ENCODE results near the gene CD3D.

CD3D gene

DNA sequence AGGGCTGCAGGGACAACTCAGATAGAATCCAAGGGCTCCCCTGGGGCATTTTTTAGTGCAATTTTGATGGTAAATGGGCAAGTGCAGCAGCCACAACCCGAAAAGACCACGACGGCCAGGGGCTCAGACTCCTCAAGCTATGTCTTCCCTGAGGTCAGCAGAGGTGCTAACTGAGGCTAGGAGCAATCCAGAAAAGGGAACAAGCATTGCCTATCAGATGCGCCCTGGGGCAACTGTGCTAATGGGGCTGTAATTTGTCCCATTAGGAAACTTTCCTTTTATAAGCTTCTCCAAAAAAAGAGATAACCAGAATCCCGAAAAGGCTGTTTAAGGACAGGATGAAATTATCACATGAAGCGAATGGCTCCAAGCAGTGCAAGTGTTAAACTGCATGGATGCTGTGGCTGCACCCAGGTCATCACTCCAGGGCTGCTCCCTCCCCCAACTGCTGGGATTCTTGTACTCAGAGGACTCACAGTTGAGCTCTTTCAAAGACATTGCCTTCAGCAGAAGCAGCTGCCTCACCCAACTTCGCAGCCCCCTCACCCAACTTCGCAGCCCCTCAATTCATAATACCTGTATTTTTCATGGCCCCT is 40.8 kb downstream of the CD3D start:
- no peak for DNase-seq (ENCODE audit: low spot score)

DNA sequence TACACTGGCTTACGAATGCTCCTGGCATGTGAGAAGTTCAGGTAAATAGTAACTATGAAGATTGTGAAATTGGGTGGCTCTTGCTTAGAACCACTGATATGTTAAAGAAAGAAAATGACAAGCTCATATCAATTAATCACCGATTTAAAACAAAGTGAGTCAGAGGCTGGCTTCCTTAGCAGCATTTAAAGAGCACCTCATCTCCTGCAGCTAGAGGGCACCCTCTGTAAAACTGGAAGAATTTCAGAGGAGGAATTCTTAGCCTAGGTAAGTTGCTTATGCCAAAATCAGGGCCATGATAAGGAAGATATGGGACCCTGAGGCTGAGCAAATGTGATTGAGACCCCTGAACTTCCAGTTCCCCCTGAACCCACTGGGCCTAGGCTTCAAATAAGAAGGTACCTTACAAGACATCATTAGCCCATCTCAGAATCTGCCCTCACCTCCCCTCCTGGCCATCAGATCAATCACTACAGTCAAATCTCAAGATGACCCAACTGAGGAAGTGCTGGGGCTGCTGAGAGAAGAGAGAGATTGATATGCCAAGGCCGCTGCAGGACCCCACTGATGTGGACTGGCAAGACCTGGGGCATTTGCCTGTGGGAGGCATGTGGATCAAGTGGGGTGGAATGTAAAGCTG is 46.6 kb downstream of the CD3D start:
- DNase-seq (ENCODE audit: low spot score) = peak; percentile 17

DNA sequence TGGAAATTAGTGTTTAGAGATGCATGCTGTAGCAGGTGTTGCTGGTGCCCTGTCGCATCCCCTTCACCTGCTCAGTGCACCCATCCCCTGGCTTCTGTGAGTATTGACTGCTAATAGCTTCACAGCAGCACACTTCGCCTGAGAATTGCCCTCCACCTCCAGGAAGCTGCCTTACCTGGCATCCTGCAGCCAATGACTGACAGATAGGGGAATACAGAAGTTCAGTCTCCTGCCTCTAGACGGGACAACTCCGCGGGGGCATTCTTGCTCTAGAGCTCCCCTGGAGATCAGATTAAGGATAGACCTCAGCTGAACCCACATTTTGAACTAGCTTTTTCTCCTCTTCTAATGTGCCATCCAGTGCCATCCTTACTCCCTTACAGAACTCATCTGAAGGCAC is 47.3 kb downstream of the CD3D start:
- DNase-seq (ENCODE audit: low spot score) = no peak

DNA sequence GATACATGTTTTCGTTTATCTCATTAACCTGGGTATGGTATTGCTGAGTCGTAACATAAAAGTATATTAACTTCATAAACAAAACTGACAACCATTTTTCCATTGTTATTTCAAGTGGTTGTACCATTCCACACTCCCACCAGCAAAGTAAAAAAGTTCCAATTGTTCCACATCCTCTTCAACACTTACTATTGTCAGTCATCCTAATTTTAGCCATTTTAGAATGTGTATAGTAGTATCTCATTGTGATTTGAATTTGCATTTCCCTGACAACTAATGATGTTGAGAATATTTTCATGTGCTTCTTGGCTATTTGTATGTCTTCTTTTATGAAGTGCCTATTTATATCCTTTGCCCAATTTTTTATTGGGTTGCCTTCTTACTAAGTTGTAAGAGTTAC is 48.5 kb downstream of the CD3D start:
- no peak for DNase-seq (ENCODE audit: low spot score)

DNA sequence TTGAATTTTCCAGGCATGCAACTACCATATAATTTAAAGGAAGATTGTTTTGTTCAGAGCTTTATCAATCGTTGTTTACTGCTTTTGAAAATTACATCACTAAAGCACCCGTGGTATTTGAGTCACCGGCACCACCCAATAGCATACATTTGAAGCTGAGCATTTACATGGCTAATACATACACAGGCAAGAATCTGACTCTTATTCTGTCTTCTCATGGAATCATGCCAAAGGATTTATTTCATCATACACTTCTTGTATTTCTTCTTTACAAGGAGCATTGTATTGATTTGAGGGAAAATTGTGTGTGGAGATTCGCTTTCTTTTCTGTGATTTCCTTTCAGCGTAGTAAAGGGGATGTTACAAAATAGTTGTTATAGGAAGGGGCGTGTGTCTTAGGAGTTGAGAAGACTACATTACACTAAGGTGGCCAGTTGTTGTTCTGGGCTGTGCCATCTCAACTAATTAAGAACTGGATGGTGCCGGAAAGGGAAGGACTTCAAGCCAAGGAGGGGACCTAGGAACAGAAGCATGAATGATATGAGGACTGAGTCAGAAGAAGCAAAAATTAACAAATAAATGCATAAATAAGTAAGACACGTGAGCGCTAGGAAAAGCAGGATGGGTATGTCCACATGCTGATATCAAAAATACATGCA is 50.9 kb downstream of the CD3D start:
- DNase-seq (ENCODE audit: low spot score) = no peak

DNA sequence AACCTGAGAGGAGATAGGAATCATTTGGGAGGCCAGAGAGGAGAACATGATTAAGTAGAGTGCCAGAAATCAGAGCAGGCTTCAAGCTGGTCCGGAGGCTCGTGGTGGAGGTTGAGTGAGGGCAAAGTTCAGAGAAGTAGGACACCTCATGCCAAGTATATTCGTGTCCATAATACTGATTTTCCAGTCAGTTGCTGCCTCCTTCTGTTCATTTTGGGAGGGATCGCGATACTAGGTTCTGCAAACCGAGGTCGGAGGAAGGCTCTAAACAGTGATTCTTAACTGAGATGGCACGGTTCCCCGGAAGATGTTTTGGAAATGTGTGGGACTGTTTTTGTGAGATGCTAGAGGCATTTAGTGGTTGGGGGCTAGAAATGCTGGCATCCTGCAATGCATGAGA is 51.6 kb downstream of the CD3D start:
- DNase-seq (ENCODE audit: low spot score) = no peak

DNA sequence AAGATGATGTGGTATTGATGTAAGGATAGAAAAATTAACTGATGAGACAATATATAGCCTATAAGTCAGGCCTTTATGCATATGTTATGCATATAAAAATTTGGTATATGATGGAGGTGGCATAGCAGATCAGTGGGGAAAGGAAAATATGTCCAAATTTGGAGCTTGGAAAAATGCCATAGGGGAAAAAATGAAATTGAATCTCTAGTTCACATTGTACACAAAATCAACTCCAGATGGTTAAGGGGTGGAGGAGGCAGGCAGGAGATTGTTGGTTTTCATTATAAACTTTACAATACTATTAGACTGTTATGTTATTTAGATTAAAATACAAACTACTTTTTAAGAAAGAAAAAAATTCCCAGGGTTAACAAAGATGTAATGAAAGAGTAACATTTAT is 53.1 kb downstream of the CD3D start:
- no peak for DNase-seq (ENCODE audit: low spot score)
